ENCODE measurements around the gene AAGAB.

DNA sequence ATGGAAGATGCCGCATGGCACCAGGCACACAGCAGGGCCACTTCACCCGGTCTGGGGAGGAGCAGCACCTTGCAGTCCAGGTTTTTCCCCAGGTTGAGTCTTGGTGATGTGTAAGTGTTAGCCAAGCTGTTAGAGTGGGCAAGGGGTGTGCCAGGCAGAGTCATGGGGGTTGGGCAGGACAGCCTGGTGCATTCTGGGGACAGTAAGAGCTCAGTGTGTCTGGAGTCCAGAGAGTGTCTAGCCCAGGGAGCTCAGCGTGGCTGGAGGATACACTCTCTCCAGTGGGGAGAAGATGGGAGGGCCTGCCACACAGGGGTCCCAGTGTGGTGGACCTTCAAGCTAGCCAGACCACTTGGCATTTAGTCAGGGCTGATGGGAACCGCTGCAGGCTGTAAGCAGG lies 87.4 kb downstream of the AAGAB start:
- TF ChIP-seq, protein P1, sequence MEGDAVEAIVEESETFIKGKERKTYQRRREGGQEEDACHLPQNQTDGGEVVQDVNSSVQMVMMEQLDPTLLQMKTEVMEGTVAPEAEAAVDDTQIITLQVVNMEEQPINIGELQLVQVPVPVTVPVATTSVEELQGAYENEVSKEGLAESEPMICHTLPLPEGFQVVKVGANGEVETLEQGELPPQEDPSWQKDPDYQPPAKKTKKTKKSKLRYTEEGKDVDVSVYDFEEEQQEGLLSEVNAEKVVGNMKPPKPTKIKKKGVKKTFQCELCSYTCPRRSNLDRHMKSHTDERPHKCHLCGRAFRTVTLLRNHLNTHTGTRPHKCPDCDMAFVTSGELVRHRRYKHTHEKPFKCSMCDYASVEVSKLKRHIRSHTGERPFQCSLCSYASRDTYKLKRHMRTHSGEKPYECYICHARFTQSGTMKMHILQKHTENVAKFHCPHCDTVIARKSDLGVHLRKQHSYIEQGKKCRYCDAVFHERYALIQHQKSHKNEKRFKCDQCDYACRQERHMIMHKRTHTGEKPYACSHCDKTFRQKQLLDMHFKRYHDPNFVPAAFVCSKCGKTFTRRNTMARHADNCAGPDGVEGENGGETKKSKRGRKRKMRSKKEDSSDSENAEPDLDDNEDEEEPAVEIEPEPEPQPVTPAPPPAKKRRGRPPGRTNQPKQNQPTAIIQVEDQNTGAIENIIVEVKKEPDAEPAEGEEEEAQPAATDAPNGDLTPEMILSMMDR (IDR thresholded peaks at IDR 0.05; ENCODE audit: low read length): no peak
- TF ChIP-seq EZH2 (optimal IDR thresholded peaks at IDR 0.05; ENCODE audit: low read depth, low read length) (no peak), EZH2phosphoT487 (IDR thresholded peaks at IDR 0.05; ENCODE audit: low read length) (no peak)
